GM18511 (cell line): ENCODE data around the gene NGEF.
"Not testable (repeated sequence)": the region's sequence is repeated elsewhere in the genome, so short reads cannot be mapped to it uniquely, and the experiment has no call there.

Source experiments
- ATAC-seq: cut with Tn5 transposase; IDR thresholded peaks from one replicate; pipeline ENCODE4 v1.9.1; 2021; ENCODE audit warnings: mild to moderate bottlenecking, moderate library complexity; ENCODE audit not compliant: unreplicated experiment

The NGEF gene, protein sequence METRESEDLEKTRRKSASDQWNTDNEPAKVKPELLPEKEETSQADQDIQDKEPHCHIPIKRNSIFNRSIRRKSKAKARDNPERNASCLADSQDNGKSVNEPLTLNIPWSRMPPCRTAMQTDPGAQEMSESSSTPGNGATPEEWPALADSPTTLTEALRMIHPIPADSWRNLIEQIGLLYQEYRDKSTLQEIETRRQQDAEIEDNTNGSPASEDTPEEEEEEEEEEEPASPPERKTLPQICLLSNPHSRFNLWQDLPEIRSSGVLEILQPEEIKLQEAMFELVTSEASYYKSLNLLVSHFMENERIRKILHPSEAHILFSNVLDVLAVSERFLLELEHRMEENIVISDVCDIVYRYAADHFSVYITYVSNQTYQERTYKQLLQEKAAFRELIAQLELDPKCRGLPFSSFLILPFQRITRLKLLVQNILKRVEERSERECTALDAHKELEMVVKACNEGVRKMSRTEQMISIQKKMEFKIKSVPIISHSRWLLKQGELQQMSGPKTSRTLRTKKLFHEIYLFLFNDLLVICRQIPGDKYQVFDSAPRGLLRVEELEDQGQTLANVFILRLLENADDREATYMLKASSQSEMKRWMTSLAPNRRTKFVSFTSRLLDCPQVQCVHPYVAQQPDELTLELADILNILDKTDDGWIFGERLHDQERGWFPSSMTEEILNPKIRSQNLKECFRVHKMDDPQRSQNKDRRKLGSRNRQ

DNA sequence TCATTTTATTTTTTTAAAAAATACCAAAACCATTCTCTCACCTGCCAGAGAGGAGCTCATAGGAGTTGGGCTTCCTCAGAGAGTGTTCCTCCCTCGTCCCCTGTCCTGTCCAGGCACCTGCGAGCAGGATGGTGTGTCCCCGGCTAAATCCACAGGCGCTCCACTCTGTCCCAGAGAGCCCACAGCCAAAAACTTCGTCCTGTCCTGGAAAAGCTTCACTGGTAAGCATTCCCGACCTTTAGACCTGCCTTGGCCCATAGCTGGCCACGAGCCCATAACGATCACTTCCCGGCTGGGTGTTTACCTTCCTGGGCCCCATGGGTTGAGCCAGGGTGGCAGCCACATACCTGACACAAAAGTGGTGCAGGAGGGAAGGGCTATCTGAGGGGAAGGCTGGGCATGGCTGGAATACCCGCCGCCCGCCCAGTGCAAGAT lies at the start of gene NGEF:
TSS of gene NGEF (minus strand) at position 230 of the 435 bp plus-strand sequence. CDS start 38,366 bp downstream, outside the sequence.
- no peak for ATAC-seq

DNA sequence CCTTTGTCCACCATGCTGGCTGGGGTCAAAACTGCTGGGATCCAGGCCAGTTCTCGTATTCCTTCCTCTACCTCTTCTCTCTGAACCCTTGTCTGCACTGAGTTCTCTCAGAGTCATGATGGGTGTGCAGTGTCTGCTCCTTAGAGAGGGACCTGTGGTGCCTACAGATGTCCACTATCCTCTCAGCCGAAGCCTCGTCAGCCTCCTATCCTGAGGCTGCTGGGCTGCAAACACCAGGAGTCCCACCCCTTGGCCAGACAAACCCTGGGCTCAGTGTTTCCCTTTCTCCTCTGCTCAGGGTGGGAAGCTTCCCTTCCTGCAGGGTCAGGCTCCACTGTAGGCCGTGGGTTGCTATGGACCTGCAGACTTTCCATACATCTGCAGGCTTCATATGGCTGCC lies 49.4 kb upstream of the NGEF start:
- no peak for ATAC-seq

DNA sequence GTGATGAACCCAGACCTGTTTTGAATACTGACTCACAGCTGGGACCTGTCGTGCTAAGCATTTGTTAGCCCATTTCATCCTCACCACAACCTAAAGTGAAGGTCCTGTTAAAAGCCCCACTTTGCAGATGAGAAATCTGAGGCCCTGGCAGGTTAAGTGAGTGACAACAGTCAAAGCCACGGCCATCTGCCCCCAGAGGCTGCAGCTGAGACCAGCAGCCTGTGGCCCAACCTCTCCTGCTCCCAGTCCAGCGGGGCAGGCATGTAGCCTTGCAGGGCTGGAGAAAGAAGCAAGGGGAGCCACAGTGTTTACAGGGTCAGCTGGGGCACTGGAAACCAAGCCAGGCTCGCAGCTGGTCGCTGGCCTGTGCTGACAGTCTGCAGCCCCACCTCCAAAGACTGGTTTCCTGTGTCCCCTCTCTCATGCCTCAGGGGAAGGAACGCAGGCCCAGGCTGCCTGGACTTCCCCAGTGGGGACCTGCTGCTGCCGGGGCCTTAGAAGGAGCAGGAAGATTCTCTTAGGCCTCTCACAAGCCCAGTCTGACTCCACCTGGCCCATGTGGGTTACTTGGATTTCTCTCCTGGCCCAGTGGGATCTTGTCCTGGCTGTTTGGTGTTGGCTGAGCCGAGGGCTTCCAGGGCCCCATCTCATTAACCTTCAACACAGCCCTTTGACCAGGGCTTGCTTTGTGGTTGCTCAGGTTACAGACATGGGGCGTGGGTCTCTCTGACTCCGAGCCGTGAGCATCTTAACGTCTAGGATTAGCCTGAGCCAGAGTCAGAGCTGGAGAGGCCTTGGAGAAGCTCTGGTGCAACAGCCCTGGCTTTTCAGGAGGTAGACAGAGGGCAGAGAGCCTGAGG lies 48.8 kb upstream of the NGEF start:
- ATAC-seq: no peak

DNA sequence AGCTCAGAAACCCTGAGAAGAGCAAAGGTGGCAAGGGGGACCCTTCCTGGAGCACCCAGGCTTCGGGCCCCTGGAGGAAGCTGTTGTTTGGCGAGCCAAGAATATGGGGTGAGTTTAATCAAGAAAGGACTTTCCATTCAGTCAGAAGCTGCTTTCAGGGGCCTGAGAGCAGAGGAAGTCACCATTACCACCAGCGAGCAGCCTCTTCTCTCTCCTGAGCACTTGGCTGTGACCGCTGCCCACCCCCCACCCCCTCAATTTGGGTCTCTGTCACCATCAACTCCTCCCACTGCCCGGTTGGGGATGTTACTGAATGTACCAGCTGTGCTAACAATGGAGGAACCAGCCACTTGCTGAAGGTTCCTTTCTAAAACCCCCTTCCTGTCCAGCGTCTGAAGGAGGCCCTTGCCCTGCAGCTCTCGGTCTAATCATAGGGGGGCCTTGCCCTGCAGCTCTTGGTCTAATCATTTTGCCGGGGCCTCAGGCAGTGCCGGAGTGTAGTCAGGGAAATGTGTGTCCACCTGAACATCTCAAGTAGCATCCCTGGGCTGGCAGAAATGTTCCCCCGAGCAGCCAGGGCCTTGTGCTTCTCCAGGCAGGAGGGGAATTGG lies 48.0 kb upstream of the NGEF start:
- ATAC-seq: no peak

DNA sequence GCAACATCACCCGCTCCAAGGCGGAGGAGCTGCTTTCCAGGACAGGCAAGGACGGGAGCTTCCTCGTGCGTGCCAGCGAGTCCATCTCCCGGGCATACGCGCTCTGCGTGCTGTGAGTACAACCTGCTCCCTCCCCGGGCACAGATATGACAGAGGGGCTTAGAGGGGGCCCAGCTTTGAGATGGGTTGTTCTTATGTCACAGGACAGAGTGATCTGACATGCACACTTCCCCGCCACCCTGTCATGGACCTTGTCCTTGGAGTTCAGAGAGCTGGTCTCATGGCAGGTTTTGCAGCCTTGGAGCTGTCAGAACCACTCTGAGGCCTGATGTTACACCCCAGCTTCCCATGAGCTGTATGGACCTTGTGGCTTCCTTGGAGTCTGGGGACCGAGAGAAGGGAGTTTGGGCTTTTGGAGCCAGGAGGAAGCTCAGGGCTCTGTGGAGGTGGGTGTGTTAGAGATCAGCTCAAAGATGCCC lies 47.5 kb upstream of the NGEF start:
- ATAC-seq: peak; percentile 1

DNA sequence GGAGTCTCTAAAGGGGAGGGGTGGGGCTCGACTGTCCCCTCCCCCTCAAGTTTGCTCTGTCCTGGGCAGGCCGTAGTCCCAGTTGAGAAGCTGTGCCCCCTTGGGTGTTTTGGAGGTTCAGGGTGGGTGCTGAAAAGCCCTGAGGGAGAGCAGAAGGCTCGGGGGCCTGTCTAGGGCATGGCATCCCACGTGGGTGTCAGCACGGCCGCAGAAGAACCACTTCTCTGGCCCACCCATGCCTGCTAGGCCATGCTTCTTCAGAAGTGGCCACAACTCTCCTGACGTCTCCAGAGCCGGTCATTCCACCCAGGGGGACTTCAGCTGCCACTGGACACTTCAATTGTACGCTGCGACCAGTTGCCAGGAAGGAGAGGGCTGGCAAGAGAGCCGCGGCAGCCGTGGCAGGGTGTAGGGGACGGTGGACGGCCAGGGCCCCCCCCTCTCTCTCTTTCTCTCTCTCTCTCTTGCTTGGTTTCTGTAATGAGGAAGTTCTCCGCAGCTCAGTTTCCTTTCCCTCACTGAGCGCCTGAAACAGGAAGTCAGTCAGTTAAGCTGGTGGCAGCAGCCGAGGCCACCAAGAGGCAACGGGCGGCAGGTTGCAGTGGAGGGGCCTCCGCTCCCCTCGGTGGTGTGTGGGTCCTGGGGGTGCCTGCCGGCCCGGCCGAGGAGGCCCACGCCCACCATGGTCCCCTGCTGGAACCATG lies 46.9 kb upstream of the NGEF start, which contains the start of gene INPP5D:
TSS of gene INPP5D (plus strand) at position 546 of the 704 bp plus-strand sequence. CDS start at position 683, 137 bp downstream.
- ATAC-seq: peak; percentile 57

DNA sequence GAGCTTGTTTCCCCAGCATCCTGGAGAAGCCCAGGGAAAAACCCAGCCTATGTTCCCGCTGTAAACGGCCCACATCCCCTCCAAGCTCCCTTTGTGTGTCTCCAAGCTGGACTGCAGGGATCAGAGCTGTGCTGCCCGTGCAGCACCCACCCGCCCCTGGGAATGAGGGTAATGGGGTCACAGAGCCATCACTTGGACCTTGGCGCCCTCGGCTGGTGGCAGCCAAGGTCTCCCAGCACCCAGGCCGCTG lies 46.4 kb upstream of the NGEF start:
- no peak for ATAC-seq

DNA sequence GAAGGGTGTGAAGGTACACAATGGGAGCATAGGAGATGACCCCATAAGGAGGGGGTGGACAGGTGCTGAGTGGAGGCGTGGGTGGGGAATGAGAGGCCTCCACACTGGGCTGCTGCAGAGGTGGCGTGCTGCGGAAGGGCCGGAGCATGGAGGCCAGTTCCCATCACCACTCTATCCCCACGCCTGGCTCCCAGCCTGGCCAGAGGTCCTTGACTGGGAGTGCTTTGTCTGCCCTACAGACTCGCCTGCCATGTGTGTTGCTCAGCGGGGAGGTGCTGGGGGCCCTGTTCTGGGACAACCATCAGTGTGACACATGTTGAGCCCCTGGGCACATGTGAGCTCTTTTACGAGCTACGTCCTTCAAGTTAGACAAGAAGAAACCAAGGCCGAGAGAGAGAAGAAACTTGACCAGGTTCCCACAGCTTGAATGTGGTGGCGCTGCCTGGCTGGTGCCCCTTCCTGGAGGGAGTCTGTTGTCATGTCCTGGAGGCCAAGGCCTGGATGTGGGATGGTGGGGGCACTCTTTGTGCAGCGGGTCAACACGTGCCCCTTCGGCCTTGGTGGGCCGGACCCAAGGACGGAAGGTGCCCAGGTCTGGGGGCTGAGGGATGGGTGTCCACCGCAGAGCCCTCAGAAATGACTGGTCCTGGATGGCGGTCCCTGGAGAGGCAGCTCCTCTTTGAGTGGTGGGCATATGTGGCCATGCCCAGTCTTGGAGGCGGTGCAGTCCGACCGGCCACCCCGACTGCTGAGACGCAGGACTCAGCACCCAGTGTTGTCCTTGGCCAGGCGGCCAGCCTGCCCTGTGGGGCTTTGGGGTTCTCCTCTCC lies 45.9 kb upstream of the NGEF start:
- no peak for ATAC-seq

DNA sequence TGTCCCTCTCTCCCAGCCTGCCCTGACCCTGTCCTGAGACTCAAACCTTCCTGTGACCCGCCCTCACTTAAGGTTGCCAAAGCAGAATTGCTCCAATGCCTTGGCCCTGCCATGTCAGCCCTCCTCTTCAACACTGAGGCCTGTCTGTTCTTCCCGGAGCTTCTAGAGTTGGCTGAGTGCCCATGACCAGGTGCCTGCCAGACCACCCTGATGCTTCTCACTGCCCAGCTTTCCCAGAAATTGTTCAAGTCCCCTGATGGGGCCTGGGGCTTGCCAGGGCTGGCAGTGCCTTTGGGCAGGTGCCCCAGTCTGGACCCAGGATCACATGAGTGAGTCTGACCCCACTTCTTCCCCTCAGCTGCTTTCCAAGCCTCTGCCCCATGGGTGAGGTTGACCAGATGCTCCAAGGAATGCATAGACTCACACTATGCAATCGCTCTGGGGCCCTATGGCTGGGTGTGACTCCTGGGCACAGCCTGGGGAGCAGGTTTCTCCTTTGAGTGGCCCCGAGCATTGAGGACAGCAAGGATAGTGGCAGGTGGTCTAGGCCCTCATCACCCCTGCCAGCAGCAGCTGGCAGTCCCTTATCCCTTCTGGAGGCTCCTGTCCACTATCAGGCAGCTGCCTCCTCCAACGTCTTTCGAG lies 44.0 kb upstream of the NGEF start:
- no peak for ATAC-seq

DNA sequence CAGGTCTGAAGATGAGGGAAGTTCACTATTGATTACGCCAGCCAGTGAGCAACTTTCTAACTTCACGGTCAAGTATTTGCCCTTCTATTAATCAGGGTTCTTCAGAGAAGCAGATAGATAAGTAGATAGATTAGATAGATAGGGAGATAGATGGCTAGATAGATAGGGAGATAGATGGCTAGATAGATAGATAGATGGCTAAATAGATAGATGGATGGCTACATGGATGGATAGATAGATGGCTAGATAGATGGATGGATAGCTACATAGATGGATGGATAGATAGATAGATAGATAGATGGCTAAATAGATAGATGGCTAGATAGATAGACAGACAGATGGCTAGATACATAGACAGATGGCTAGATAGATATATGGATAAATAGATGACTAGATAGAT lies 42.3 kb upstream of the NGEF start:
- no peak for ATAC-seq

DNA sequence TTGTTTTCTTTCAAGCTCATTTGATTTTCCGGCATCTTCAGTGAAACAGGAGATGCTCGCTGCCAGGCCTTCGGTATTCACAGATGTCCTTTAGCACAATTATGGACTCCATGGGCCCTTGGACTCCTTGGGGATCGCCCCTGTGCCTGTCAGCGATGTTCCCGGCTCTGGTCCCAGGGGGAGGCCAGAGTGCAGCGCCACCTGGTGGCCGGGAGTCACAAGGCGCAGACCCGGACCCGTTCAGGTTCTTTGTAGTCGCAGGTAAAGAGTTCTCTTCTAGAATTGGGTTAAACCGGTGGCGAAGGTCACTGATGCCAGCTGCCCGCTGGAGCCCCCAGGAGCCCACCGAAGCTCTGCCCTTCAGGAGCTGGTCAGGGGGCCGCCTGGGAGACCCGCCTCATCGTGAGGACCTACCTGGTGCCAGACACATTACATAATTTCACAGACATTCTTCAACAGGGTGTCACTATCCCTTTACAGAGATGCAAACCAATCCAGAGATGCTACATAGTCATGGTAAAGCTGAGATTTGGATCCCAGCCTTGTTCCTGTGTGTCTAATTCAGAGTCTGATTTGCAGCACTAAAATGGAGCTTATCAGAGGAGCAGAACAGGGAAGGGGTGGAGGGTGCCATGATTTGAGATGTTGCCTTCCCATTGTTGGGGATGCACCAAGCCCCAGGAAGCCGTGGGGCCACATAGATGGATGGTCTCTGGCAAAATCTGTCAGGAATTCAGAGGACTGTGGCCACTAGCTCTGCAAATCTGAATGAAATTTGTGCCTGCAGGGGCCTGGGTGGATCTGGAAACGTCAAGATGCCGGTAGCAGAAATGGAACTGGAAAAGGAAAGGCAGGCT lies 41.1 kb upstream of the NGEF start:
- ATAC-seq: peak; percentile 52

DNA sequence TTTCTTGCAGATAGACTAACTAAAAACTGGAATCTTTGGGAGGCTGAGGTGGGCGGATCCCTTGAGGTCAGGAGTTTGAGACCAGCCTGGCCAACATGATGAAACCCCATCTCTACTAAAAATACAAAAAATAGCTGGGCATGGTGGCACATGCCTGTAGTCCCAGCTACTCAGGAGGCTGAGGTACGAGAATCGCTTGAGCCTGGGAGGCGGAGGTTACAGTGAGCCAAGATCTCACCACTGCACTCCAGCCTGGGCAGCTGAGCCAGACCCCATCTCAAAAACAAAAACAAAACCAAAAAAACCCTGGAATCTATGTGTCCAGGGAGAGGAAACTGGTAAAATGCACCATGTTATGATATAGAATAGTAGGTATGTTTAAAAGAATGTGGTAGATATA lies 39.5 kb upstream of the NGEF start:
- ATAC-seq: not testable (repeated sequence)

DNA sequence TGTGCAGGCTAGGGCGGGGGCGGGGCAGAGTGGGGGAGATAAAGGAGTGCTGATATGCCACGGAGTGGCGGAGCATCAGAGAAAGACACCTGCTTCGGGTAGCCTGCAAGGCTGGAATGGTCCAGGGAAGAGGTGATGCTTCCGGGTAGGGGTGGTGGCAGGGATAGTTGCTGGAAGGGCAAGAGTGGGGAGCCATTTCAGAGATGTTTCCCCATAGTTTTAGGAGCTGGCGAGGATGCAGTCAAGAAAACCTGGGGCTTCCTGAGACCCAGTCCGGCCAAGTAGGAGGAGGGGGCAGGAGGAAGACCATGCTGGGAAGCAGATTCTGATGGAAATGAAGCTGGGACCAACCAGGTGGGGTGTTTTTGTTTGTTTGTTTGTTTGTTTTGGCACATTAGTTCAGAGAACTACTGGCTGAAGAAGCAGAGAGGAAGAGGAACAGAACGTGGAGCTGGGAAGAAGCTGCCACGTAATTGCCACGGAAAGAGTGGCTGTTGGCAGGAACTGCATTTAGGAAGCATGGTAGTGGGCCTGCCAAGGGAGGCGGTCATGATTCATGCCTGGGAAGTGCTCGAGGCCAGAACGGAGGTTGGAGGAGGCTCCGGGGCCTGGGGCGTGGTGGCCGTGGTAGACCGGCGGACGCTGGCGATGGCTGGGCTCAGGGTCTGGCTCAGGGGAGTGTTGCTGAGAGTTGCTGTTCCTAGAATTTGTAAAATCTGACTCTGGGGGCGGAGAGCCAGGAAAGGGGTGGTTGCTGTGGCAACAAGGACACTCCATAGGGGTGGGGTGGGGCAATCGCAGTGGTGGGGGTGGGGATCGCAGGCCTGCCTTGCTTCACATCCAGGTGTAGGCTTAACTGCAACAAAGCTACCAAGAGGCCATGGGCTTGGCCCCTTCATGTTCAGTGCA lies 38.4 kb upstream of the NGEF start:
- no peak for ATAC-seq

DNA sequence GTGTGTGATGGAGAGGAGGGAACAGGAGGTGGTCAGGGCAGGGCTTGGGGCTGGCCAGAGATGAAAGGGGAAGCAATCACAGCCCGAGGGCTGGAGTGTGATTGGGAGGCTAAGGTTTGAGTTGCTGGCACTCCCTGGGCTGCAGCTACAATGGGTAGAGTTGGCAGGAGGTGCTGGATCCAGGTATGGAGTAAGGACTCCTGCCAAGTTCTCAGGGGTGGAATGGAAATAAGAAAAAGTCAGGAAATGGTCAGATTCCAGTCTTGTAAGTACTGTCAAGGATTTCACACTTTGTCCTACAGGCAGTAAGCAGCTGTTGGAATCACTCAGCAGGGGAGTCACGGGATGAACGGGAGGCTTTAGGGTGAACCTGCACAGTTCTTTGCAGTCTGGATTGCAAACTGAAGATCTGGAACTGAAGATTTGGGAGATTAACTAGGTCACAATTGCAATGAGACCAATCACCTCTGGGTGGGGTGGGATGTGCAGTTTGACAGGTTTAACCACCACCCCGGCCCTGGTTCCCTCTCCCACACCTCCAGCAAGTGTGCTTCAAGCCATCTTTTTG lies 36.2 kb upstream of the NGEF start:
- ATAC-seq: no peak

DNA sequence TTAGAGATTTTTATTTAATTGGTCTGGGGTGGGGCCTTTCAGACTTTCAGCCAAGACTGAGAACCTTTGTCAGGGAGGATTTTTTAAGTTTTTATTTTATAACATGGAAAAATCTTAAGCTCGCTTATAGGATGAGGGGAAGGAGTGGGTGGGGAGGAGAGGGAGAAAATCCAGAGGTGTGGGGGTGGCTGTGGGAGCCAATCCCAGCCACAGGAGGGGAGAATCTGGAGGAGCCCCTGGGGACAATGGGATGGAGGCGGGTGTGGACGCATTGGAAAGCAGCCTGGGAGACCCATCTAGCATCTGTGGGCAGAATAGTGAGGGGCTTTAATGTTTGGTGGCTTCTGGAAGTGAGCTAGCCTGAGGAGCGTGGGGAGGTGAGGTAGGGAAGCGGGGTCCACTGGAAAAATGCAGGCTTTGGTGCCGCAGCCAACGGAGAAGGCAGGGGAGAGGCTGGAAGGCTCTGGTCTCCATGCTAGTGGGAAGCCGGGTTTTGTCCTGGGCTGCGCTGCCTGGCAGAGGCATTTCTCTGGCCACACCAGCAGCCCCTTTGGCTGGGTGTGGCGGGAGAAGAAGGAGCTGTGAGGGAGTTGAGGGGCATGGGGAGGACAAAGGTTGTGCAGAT lies 35.6 kb upstream of the NGEF start:
- ATAC-seq: no peak

DNA sequence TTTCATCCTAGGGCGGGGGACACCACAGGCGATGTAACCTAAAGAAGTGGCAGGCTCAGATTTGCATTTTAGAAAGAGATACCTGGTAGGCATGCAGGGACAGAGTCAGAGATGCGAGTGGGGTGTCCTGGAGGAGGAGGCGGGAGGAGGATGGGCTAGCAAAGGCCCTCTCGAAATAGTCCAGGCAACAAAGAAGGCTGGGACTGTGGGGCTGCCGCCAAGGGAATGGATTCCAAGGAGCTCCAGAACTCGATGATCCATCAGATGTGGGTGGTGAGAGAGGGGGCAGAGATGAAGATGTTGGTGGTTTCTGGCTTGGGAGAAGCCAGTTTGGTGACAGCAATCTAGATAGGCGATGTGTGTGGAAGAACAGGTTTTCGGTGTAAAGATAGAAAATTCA lies 34.6 kb upstream of the NGEF start:
- ATAC-seq: no peak
